Hematopoietic multipotent progenitor cell treated with erythropoietin and hydrocortisone succinate and interleukin-3 and kit ligand, for 4 days (in vitro differentiated cells): ENCODE data around the gene RPTOR.
A peak's percentile ranks its signal among the peaks of the same experiment; 100 is the strongest.

ENCODE experiments used
- DNase-seq: peaks from one replicate; pipeline ENCODE4 v3.0.0-alpha.2; 2015

RPTOR gene

GRCh38 chr17:80822700-80823410 lies 278.2 kb downstream of the RPTOR start:
- peak; percentile 69 for DNase-seq

DNA sequence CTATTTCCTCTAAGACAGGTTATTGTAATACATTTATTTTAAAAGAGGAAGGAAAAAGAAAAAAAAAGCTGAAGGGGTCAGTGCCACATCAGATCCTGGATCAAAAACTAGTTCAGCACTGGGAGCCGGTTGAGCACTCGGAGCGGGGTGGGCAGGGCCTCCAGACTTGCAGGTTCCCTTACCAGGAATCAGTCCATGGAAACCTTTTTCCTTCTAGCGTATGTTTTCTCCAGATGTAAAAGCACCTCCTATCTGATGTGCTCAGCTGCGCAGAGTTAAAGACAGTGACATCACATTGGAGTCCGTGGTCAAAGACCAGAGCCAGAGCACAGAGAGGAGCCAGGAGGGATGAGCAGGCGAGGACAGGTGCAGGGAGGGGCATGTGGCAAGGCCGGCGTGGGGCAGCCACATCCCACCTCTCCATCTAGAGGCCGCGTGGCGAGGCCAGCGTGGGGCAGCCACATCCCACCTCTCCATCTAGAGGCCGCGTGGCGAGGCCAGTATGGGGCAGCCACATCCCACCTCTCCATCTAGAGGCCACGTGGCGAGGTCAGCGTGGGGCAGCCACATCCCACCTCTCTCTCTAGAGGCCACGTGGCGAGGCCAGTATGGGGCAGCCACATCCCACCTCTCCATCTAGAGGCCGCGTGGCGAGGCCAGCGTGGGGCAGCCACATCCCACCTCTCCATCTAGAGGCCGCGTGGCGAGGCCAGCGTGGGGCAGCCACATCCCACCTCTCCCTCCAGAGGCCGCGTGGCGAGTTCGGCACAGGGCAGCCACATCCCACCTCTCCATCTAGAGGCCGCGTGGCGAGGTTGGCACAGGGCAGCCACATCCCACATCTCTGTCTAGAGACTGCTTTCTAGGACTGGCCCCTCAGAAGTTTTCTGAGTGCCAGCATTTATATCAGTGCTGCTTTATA lies 280.2 kb downstream of the RPTOR start:
- DNase-seq, result no peak

GRCh38 chr17:80825471-80826345 lies 281.1 kb downstream of the RPTOR start:
- no peak for DNase-seq

DNA sequence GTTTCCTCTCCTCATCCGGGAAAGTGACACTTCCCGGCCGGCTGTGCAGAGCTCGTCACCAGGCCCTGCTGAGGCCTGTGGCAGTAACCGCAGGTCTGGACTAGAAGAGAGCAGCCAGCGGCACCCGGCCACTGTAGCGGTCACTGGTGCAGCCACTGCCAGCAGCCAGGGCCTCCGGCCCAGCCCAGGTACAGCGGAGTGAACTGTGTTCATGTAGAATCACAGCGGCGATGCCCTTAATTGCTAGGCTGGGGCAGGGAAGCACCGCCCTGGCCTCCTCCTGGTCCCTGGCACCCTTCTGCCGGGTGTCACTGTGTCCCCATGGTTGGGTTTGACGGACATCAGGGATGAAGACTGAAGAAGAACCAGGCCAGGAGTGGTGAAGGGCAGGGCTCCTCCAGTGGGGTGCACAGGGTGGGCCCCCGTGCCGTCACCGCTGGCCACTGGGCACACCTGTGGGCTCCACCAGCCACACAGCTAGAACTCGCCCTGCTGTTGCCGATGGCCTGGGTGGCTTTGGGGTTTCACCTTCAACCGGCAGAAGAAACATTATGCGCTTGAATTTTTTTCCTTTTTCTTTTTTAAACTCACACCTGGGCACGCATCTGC lies 281.8 kb downstream of the RPTOR start:
- DNase-seq, result no peak

GRCh38 chr17:80826955-80827645 lies 282.5 kb downstream of the RPTOR start:
- peak; percentile 57 for DNase-seq

GRCh38 chr17:80827646-80828643 lies 283.3 kb downstream of the RPTOR start:
- DNase-seq, result no peak

DNA sequence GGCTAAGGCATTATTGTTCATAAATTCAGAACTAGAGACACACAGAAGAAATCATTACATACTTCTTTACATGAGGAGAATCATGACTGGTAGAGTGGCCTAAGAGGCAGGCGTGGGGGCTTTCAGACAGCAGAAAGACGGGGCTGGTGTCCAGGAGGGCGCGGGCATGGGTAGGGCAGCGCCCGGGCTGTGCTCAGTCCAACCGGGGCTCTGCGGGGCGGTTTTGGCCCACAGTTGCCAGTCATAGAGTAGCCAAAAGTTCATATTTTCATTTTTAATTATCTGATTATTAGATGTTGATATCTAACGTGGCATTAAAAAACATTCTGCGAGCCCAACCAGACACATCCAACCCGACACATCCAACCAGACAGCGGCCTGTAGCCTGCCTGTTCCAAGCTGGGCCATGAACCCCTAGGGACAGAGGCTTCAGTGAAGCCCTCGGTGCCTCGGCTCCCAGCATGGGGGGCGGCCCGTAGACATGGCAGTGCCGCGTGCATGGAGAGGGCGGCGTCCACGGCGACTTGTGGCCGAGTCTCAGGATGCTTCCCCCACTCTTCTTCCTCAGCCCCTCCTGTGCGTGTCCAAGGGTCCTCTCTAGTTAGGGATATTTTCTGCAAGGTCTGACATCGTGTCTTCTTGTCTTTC lies 284.7 kb downstream of the RPTOR start:
- DNase-seq, result no peak

- no peak for DNase-seq
Observed at GRCh38 chr17:80830020-80830780, 285.6 kb downstream of the RPTOR start.

- DNase-seq, result no peak
Observed at GRCh38 chr17:80831491-80831890, 286.9 kb downstream of the RPTOR start.

- no peak for DNase-seq
Observed at GRCh38 chr17:80832266-80832676, 287.6 kb downstream of the RPTOR start.

- peak; percentile 89 for DNase-seq
Observed at GRCh38 chr17:80832888-80833583, 288.4 kb downstream of the RPTOR start.

- DNase-seq, result peak; percentile 14
Observed at GRCh38 chr17:80833952-80834892, 289.6 kb downstream of the RPTOR start.

- no peak for DNase-seq
Observed at GRCh38 chr17:80834893-80835275, 290.2 kb downstream of the RPTOR start.

DNA sequence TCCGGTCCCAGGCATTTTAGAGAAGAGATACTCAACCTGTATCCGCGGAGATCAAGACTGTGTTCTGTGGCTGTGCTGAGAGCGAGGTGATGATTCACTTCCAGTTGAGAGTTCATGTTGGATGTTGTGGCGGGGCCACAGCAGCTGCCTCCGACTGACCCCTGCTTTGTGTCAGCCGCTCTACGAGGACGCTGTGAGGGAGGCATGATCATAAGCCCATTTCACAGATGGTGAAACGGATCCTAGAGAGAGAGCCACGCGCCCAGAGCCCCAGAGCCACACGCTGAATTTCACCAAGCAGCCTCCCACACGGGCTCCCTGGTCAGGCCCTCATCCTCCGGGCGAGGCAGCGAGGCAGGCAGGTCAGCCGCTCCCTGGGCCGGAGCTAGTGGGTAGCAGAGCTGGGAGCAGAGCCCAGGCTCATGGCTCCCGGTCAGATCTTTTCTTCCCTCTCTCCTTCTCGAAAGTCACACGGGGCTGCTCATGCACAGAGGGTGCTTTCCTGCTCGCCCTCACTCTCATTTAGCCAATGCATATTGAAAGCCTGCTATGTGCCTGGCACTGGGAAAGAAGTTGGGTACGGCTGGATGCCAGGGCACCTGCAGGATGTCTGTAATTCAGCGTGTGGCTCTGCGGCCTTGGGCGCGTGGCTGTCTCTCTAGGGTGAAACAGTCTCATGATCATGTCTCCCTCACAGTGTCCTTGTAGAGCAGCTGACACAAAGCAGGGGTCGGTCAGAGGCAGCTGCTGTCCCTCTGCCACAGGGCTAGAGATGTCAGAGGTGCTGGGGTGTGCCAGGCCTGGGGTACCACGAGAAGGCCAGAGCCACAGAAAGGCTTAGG lies 291.4 kb downstream of the RPTOR start:
- no peak for DNase-seq

DNA sequence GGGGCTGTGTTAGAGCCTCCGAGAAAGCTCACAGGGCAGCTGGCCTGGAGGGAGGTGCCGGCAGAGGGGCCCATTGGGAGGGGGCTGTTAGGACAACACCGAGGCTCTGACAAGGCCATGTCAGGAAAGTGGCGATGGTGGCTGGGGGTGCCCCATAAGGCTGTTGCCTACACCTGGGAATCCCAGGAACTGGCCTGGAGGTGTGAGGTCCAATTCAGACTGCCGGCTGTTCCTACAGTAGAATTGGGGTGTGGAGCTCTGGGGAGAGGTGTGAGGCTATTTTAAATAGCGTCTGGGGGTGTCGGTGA lies 292.0 kb downstream of the RPTOR start:
- no peak for DNase-seq

- DNase-seq, result no peak
Observed at GRCh38 chr17:80836971-80837481, 292.4 kb downstream of the RPTOR start.

DNA sequence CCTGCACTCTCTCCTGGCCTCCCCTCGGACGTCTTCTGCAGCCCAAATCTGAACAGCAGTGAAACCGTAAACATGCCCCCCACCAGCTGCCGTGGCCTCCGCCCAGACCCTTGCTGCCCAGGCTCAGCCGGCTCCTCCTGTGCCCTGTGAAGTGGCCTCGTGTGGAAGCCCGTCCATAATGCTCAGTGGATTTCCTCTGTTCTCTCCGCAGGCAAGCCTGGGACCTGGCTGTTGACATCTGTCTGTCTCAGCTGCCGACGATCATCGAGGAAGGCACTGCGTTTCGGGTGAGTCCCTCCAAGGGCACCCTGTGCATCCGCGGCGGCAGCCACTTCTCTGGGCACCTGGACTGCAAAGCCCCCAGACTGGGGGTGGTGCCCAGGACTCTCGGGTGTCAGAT lies 293.1 kb downstream of the RPTOR start:
- DNase-seq, result no peak
